Mucosa of gallbladder (tissue), 1 donor: ENCODE results near the gene CYSTM1. TPM values are rescaled to one million over a fixed set of nuclear protein-coding genes. Genes with fewer than 3 reads are reported as not detected.
"Not testable (repeated sequence)": the region's sequence is repeated elsewhere in the genome, so short reads cannot be mapped to it uniquely, and the experiment has no call there.

Experiments
- DNase-seq: peaks from one replicate; pipeline ENCODE4 v3.0.0-alpha.2; 2020; ENCODE audit warnings: low spot score
- total RNA-seq: library from RNA; stranded (reverse); gene quantifications from one replicate; pipeline ENCODE4 v1.2.1, GENCODE V29; 2021
- donor health status: DM: no; HTN: no; CAD: no.

The CYSTM1 gene
- total RNA-seq, 1 donor from 2014 or later = 382 TPM

DNA sequence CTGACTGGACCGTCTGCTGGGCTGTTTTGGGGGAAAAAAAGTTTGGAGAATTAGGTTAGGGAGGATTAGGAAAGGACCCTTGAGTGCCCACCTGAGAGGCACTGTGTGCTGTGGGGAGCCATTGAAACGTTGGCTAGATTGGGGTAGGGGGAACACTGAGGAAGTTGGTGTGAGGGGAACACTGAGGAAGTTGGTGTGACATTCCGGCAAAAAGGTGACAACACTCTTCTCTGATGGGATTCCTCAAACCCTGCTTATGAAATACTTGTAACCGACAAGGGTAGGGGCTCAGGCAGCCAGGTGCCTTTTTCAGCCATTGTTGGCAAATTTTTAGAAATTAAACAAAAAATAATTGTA lies 1.0 kb downstream of the CYSTM1 start:
- no peak for DNase-seq

DNA sequence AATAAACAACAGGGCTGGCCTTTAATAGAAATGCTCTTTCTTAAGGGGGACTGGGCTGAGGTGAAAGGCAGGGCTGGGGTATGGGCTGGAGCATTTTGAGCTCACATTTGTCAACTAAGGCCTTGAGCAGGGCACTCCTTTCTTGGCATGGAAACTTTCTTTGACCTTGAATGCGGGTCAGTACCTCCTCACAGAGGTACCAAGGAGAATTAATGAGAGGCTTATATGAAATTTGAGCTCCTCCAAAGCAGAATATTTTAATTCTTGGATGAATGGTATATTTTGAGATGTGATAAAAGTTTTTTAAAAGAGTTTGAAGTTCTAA lies 3.1 kb downstream of the CYSTM1 start:
- DNase-seq = no peak

DNA sequence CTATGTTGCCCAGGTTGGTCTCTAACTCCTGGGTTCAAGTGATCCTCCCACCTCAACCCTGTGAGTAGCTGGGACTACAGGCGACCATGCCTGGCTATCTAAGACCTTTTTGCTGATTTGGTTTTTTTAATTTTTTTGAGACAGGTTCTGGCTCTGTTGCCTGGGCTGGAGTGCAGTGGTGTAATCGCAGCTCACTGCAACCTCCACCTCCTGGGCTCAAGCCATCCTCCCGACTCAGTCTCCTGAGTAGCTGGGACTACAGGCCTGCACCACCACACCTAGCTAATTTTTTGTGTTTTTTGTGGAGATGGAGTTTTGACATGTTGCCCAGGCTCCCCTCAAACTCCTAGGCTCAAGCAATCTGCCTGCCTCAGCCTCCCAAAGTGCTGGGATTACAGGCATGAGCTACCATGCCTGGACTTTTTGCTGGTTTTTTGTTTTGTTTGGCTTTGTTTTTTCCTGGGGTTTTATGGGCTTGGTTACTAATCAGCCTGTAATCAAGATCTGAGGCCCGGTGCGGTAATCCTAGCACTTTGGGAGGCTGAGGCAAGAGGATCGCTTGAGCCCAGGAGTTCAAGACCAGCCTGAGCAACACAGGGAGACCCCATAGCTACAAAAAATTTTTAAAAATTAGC lies 3.6 kb downstream of the CYSTM1 start:
- no peak for DNase-seq

DNA sequence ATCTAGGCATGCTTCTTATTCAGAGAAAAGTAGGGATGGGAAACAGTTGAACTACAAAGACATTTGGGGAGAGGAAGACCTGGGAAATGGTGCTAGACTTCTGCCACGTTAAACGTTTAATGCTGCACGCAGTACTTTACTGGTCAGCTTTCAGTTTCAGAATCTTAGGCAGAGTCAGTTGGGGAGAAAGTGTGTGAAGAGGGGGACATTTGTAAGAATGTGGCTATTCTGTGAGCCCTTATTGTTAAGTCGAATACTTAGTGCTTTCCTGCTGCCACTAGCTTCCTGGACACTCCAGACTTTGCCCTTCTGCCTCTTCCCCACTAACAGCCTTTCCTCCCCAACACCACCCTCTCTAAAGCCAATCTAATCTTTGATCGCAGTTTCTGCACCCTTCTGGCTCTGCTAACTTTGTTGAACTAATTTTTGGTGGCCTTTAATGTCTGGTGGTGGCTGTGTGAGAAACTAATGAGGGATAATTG lies 6.1 kb downstream of the CYSTM1 start:
- DNase-seq = no peak

DNA sequence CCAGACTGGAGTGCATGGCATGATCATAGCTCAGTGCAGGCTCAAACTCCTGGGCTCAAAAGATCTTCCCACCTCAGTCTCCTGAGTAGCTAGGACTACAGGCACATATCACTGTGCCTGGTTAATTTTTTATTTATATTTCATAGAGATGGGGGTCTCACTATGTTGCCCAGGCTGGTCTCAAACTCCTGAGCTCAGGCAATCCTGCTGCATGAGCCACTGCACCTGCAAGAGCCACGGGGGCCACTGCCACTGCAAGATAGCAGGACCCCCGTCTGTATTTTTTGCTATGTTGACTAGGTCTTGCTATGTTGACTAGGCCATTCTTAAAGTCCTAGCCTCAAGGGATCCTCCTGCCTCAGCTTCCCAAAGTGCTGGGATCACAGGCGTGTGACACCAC lies 6.5 kb downstream of the CYSTM1 start:
- DNase-seq = no peak

DNA sequence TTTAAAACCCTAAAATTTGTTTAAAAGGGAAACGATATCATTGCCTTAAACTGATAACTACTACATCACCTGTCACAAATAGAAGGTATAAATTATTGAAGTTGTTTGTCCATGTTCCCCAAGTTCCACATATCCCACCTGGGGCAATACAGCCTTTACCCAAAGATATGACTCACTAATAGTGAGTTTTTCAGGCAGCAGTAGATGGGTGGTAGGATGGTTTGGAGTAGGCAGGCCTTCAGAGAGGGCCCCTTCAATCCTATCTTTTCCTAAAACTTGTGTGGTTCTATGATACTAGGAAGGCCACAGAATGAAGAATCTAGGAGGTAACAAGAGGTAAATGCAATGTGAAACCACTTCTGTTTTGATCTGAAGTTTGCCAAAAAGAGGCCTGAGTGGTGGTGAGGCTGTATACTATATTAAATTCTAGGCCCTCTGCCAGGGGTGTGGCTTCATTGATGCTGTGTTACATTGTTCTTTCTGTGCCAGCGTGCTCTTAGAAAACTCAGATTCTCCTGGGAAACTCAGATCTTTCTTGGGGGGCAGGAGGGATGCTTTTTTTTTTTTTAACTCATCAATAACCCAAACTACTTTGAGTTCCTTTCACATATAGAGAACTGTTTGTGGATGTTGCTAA lies 7.2 kb downstream of the CYSTM1 start:
- peak; percentile 42 for DNase-seq

DNA sequence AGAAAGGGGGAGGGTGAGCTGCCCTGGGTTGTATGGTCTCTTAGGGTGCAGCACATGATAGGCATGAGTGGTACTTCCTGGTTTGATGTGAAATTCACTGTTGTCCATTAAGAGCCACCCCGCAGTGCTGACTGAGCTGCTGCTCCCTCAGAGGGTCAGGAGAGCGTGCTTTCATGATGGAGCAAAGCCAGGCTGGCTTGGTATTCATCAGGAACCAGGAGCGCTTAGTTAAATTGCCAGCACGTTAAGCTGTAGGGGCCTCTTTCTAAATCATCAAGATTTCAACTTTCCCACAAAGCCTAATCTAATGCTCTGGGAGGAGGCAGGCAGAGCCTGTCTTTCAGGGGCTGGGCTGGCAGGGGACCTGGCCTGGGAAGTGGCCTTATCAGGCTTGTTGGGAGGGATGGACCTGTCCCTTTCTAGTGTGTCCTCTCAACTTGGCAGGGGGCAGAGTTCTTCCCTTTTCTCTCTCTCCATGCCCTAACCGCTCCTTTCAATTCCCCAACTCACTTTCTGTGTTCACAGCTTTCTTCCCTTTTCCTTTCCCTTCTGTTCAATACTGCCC lies 7.9 kb downstream of the CYSTM1 start:
- peak; percentile 60 for DNase-seq

DNA sequence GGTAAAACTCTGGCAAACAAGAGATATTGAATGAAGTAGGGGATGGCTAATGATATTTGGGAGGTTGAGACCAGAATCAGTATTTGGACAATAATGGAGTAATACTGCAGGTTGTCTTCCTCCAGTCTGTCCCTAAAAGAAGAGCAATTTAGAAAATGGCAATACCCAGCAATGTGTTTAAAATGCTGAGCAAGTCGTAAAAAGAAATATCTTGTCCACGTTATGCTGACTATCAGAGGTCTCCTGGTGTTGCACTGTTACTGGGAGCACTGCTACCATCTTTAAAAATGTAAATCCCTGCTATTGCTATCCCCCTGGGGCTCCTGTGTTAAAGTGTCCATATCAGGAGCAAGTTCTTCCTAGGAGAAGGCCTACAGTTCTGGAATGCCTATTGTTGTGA lies 10.4 kb downstream of the CYSTM1 start:
- DNase-seq = no peak

DNA sequence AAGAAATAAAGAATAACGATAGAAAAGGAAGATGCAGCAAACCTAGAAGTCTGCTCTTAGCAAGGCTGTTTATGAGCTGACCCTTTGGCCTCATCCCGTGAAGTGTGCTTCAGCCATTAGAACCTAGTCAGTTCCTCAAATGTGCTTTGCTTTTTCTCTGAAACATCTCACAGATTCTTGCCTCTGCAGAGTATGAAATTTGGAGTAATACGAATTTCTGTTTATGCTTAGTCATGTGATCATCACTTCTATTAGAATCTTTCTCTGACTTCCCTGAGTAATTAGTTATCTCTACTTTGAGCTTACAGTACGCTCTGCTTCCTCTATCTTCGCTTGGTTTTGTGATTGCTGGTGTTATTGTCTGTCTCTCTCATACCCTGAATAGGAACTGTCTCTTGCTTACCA lies 11.3 kb downstream of the CYSTM1 start:
- DNase-seq = no peak

DNA sequence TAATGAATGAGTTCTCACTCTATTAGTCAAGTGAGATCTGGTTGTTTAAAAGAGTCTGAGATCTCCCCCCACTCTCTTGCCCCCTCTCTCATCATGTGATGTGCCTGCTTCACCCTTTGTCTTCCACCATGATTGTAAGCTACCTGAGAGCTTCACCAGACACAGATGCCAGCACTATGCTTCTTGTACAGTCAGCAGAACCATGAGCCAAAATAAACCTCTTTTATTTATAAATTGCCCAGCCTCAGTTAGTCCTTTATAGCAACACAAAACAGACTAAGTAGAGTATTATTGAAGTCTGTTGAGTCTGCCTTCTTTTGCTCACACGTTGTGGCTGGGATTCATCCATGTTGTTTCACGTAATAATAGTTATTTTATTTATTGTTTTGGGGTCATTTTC lies 14.3 kb downstream of the CYSTM1 start:
- no peak for DNase-seq

DNA sequence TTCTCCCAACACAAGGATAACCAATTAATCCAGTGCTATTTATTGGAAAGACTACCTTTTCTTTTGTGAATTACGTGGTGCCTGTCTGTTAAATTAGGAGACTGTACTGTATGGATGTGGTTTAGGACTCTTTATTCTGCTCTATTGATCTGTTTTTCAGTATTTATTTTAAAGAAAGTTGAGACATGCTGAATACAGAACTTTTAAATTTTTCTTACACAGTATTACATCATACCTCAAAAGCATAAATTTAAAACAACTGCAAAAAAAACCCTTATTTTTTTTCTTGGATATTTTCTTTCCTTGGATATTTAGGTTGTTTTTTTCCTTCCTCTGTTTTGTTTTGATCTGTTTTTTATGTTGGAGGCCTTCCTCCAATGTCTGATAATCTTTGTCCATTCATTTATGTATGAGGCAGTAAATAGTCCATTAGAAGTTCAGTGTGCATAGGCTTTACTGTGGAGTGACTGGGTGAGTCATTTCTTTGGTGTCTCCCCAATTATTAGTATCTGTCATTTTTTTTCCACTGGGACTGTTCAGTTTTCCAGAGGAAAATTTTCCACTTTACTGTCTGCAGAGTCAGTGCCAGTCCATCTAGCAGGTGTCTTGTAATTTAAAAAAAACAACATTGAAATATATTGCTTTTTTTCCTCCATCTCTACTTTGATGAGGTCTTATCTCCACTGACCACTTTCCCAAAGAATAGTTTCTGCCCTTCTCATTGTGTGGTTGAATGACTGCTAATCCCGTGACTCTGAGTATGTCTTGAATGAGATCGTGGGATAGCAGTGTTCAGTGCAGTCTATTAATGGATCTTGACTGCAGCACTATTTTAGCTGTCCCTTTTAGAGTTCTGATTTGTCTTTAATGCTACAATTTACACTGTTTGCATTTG lies 15.2 kb downstream of the CYSTM1 start:
- DNase-seq = no peak

DNA sequence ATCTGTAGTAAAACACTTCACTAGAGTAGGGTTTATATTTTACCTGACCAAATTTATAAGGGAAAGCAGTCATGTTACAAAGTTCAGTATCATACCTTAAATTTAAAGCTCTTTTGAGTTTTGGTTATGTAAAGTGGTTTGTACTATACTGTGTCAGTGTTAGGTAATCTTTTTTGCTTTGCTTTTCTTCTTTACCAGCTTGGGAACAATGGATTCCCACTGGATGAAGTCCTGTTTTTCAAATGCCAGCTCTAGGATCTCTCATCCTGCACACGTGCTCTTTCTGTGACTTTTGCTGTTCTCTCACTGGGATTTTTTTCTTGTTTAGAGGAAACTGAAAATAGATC lies 15.9 kb downstream of the CYSTM1 start:
- no peak for DNase-seq

DNA sequence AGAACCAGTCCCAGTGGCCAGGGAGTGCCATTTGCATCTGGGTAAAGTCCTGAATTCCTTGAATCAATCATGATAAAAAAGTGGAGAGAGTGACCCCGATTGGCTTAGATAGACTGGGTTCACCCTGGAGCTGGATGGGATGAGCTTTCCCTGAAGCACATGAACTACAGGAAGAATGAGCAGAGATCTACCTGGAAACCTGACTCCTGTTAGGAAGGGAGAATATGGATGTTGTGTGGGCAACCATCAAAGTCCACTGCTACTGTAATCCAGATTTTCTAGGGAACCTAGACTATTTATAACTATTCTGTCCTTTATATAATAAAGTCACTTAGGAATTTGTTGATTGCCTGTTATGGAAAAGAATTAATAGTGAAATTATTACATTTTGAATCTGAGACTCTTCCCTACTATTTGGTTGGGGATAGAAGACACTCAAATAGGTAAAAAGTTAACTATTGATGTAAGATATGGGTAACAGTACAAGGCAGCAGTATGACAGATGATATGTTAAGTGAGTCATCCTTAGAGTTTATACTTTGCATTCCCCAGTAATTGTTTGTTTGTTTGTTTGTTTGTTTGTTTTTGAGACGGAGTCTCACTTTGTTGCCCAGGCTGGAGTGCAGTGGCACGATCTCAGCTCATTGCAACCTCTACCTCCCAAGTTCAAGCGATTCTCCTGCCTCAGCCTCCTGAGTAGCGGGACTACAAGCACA lies 17.9 kb downstream of the CYSTM1 start:
- DNase-seq = no peak

DNA sequence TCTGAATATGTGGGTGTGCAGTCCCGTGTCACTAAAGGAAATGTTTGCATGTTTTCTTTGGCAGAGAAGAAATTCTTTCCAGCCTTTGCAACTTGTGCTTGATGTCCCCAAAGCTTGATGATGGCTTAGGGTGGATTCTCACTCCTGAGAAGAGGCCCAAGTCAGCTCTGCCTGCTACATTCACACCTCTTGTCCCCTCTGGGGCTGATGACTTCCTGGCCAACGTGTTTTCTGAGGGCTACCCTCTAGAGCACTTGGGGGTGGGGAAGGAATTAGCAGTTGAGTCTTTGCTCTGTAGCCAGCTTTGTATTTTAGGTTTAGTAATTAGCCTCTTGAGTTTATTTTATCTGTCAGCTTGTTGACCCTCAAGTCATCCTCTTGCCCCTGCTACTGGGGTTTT lies 19.7 kb downstream of the CYSTM1 start:
- DNase-seq = no peak

DNA sequence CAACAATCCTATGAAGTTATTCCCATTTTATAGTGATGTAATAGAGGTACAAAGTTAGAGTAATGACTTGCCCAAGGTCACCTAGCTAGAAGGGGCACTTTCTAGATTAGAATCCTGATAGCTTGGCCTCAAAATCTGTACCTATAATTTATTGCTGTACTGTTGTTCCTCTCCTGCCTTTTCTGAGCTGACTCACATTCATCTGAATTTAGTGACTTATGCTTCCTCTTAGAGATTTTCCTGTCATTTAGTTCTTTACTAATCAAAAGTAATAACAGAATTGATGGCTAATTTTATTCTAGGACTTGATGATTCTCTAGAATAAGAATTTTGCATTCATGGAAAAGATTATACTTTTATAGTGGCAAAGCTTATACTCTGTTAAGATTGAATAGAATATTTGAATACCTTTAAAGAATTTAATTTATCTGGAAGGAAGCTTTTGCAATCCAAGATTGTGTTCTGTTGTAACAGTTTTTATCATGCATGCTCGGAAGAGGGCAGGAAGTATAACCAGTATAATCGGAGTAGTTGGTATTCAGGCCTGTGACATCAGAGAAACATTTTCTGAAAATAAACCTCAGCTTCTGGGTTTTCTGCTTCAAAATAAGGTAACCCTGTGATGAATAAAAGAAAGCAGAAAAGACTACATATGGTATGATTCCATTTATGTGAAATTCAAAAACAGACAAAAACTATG lies 21.3 kb downstream of the CYSTM1 start:
- no peak for DNase-seq

DNA sequence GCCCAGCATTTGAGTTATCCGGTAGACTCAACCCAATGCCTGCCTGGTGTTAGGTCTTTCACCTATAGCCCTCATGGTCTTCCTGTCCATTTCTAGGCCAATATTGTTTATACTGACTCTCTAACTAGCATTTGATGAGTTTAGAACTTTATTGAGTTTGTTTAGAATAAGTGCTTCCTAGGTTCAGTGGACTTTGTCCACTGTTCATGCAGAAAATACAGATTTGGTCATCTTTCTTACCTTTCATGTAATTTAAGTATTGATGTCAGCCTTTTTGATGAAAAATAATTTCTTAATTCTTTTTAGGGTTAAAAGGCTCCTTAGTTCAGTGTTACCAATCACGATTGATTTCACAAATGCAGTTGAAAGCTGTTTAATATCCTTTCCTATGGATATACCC lies 22.0 kb downstream of the CYSTM1 start:
- DNase-seq = no peak

DNA sequence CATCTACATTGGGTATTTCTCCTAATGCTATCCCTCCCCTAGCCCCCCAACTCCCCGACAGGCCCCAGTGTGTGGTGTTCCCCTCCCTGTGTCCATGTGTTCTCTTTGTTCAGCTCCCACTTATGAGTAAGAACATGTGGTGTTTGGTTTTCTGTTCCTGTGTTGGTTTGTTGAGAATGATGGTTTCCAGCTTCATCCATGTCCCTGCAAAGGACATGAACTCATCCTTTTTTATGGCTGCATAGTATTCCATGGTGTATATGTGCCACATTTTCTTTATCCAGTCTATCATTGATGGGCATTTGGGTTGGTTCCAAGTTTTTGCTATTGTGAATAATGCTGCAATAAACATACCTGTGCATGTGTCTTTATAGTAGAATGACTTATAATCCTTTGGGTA lies 23.9 kb downstream of the CYSTM1 start:
- not testable (repeated sequence) for DNase-seq

DNA sequence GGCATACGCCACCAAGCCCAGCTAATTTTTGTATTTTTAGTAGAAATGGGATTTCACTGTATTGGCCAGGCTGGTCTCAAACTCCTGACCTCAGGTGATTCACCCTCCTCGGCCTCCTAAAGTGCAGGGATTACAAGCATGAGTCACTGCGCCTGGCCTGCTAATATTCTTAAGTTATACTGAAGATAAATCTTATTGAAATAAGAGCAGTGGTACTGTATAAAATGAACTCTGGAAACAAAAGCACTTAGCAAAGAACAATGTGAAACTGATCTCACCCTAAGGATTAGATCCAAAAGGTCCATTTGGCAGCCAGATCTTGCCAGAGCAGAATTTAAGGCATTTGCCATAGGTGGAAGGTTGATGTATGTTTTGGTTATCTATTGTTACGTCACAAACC lies 27.1 kb downstream of the CYSTM1 start:
- no peak for DNase-seq

DNA sequence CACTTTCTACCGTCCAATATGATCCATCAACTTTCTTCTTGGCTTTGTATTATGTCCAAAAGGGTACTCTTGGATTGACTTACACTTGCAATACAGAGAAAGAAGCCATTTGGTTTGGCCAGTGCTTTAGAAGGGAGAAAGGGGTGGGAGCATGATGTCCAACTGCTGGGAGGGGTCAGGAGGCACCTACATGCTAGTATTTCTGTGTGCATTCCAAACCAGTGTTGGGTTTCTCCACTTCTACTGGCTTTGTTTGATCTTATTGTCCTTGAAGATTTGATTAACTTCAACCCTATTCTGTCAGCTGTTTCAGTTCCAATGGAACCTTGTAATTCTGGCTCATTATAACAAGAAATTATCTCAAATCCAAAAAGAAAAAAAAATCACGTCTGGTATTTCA lies 27.6 kb downstream of the CYSTM1 start:
- no peak for DNase-seq

DNA sequence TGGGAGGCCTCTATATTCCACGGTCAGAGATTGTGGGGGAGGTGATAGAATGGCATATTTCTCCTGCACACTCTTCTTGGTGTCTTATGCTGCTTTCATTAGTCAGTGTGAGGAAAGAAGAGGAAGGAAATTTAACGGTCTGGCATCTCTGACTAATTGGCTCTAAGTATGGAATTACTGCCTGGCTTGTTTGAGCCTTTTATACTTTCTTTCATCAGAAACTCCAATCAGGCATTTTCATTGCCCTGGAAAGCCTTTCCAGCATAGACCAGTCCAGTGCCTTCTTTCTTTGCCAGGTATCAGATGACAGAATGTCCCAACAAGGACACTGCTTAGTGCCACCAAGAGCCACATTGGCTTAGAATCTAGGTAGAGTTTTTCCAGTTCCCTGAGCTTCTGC lies 30.2 kb downstream of the CYSTM1 start:
- DNase-seq = no peak

DNA sequence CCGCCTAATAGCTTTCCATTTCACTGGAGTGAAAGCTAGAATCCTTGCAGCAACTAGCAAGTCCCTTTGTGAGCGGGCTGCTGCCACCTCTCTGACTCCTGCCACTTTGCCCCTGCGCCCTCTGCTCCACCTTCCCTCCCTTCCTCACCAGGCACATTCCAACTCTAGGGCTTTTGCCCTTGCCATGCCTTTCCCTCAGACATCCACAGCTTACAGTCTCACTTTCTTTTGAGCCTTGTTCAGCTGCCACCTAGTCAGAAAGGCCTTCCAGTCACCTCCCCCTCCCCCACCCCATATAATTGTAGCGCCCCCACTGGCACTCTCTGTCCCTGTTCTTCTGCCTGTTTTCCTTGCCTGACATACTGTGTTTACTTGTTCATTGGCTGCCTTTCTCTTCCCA lies 31.0 kb downstream of the CYSTM1 start:
- DNase-seq = no peak
